Right lobe of liver (tissue), 6 donors: ENCODE results near the gene LRRC15. TPM values are rescaled to one million over a fixed set of nuclear protein-coding genes. Genes with fewer than 3 reads are reported as not detected.

ENCODE experiments used
- ATAC-seq, 4 donors: fragments of 200-7000 bp; cut with Tn5 transposase; one replicate each; pipeline ENCODE4 v1.9.1; 2020; ENCODE audit warnings: mild to moderate bottlenecking in 4 of 4, moderate library complexity in 4 of 4
- DNase-seq, 3 donors: peaks; one replicate each; pipeline ENCODE4 v3.0.0-alpha.2; 2020
- H3K27ac ChIP-seq, 3 donors: fragments of 200-600 bp; one replicate each; pipeline ENCODE4 v1.8.0; 2022
- H3K27me3 ChIP-seq, 2 donors: fragments of 200-600 bp; one replicate each; pipeline ENCODE4 v1.8.0; 2022
- H3K36me3 ChIP-seq, 4 donors: fragments of 200-600 bp; sonication (generic) in 1 of 4; one replicate each; pipeline versions ENCODE4 v1.5.1 to v1.8.0; 2017 to 2022; ENCODE audit warnings: control low read depth in 1 of 4
- H3K4me1 ChIP-seq, 4 donors: fragments of 200-600 bp; sonication (generic) in 1 of 4; one replicate each; pipeline versions ENCODE4 v1.5.1 to v1.8.0; 2017 to 2022; ENCODE audit warnings: control low read depth in 1 of 4
- H3K4me3 ChIP-seq, 3 donors: fragments of 200-600 bp; one replicate each; pipeline ENCODE4 v1.8.0; 2022
- H3K9me3 ChIP-seq, 4 donors: fragments of 200-600 bp; sonication (generic) in 1 of 4; one replicate each; pipeline versions ENCODE4 v1.5.1 to v1.8.0; 2017 to 2022; ENCODE audit warnings: control low read depth in 1 of 4
- CTCF ChIP-seq, 4 donors: fragments of 200-600 bp in 3 of 4; fragments of 450-650 bp in 1 of 4; IDR thresholded peaks; one replicate each; pipeline versions ENCODE4 v1.5.1 to v1.8.0; 2016 to 2022; ENCODE audit warnings: antibody characterized with exemption in 4 of 4, mild to moderate bottlenecking in 2 of 4
- POLR2A ChIP-seq: fragments of 450-650 bp; IDR thresholded peaks from one replicate; pipeline ENCODE4 v1.6.1; 2017; ENCODE audit warnings: antibody characterized with exemption, mild to moderate bottlenecking
- WGBS: methylation state at CpG from one replicate; pipeline ENCODE4 v1.1.6; 2018; ENCODE audit warnings: low coverage, low lambda C conversion rate; ENCODE audit not compliant: insufficient coverage; ENCODE audit errors: missing lambda C conversion rate; 5-methylcytosine and 5-hydroxymethylcytosine counted together
- intact Hi-C, 2 donors: fragments of 100-400 bp; cut with DNase I; formaldehyde crosslinking; loops; one replicate each; pipeline versions ENCODE4 v1.11.2 to v1.14.1; 2022
- total RNA-seq, 6 experiments: library from RNA; depleted of rRNA in 2 of 6; stranded (reverse); fragments of >200 nt in 2 of 6; fragmentation: NEBNext Ultra II Directional in 3 of 6; extraction: Animal tissue kit (Norgen Biotek cat#: 25700) in 3 of 6; gene quantifications; one replicate each; pipeline versions ENCODE4 v1.1.0 to v1.2.4, GENCODE V29; 2016 to 2023
- donor health status: DM: no; HTN: yes; CAD: no.
- donor health status: DM: no; HTN: no; CAD: no.
- donor health status: DM: no; HTN: no; CAD: no.
- donor health status: DM: no; HTN: yes; CAD: no.
- donor health status: DM: no; HTN: yes; CAD: no.

LRRC15 gene
- total RNA-seq, 6 experiments from 2014 or later: 0.07 to 0.37 (median 0.09) TPM; not detected in 1

GRCh38 chr3:194322678-194323211 is 46.8 kb downstream of the LRRC15 start:
- no peaks in the 10 kb centered on the region for H3K9me3 ChIP-seq
- ATAC-seq (peak in 1 of 4 donors; percentile 50), DNase-seq (peak in 1 of 3 donors; percentile 42)
- no peaks in the 10 kb centered on the region for H3K36me3 ChIP-seq
- 78% methylated on average over 8 of the region's 18 CpGs for WGBS
- no peak for TF ChIP-seq POLR2A
- no peak for TF ChIP-seq CTCF (IDR thresholded peaks at IDR 0.05)
- H3K27me3 ChIP-seq: no peaks in the 10 kb centered on the region
- no peak overlapping the region for H3K4me3 ChIP-seq
- no peak overlapping the region for H3K27ac ChIP-seq
- intact Hi-C loops: loop anchor here in 1 of 2 donors (5.0 kb wide), 1 partner anchor 550 kb away; no protein-coding TSS in a partner anchor
- peaks cover 0 to 13% (median 5%) of the 10 kb centered on the region in 4 donors for H3K4me1 ChIP-seq

- Histone ChIP-seq H3K4me1 (peaks cover 0 to 13% (median 5%) of the 10 kb centered on the region in 4 donors), H3K36me3 (no peaks in the 10 kb centered on the region), H3K4me3 (no peak overlapping the region), H3K9me3 (no peaks in the 10 kb centered on the region), H3K27ac (no peak overlapping the region), H3K27me3 (no peaks in the 10 kb centered on the region)
- WGBS: 79% methylated on average over 9 of the region's 26 CpGs
- intact Hi-C loops: loop anchor here in 1 of 2 donors (5.0 kb wide), 1 partner anchor 550 kb away; no protein-coding TSS in a partner anchor
- TF ChIP-seq POLR2A: no peak
- TF ChIP-seq CTCF (IDR thresholded peaks at IDR 0.05): no peak
- DNase-seq: peak in 1 of 3 donors; percentile 52
- no peak for ATAC-seq
Observed at GRCh38 chr3:194321693-194322640, 47.6 kb downstream of the LRRC15 start.

- Histone ChIP-seq H3K27me3 (no peaks in the 10 kb centered on the region), H3K9me3 (no peaks in the 10 kb centered on the region), H3K27ac (no peak overlapping the region), H3K4me3 (no peak overlapping the region), H3K36me3 (no peaks in the 10 kb centered on the region), H3K4me1 (peaks cover 0 to 14% (median 7%) of the 10 kb centered on the region in 4 donors)
- 50% methylated on average over 6 of the region's 10 CpGs for WGBS
- no peak for TF ChIP-seq CTCF (IDR thresholded peaks at IDR 0.05)
- TF ChIP-seq POLR2A: no peak
- ATAC-seq (peak; percentile 43 to 70 (median 52)), DNase-seq (peak in 1 of 3 donors; percentile 45)
- intact Hi-C loops: loop anchor here in 1 of 2 donors (5.0 kb wide), 1 partner anchor 548 kb away; no protein-coding TSS in a partner anchor
Observed at GRCh38 chr3:194320744-194321243, 48.7 kb downstream of the LRRC15 start.

- TF ChIP-seq POLR2A (no peak), CTCF (IDR thresholded peaks at IDR 0.05) (no peak)
- H3K4me1 ChIP-seq: peaks cover 0 to 15% (median 7%) of the 10 kb centered on the region in 4 donors
- intact Hi-C loops: loop anchor here in 1 of 2 donors (5.0 kb wide), 1 partner anchor 548 kb away; no protein-coding TSS in a partner anchor
- no peak overlapping the region for H3K4me3 ChIP-seq
- no peaks in the 10 kb centered on the region for H3K36me3 ChIP-seq
- whole genome bisulfite sequencing: 48% methylated on average over 5 of the region's 5 CpGs
- DNase-seq (peak in 1 of 3 donors; percentile 57), ATAC-seq (no peak)
- H3K27me3 ChIP-seq: no peaks in the 10 kb centered on the region
- no peak overlapping the region for H3K27ac ChIP-seq
- no peaks in the 10 kb centered on the region for H3K9me3 ChIP-seq
Observed at GRCh38 chr3:194320100-194320499, 49.4 kb downstream of the LRRC15 start.
